Measurements from ENCODE around the gene ACSF2. TPM values are rescaled to one million over a fixed set of nuclear protein-coding genes. Genes with fewer than 3 reads are reported as not detected.

ACSF2 gene
- total and polyA plus RNA-seq, 2 experiments from 2014 or later: 43.1 to 47.9 TPM

DNA sequence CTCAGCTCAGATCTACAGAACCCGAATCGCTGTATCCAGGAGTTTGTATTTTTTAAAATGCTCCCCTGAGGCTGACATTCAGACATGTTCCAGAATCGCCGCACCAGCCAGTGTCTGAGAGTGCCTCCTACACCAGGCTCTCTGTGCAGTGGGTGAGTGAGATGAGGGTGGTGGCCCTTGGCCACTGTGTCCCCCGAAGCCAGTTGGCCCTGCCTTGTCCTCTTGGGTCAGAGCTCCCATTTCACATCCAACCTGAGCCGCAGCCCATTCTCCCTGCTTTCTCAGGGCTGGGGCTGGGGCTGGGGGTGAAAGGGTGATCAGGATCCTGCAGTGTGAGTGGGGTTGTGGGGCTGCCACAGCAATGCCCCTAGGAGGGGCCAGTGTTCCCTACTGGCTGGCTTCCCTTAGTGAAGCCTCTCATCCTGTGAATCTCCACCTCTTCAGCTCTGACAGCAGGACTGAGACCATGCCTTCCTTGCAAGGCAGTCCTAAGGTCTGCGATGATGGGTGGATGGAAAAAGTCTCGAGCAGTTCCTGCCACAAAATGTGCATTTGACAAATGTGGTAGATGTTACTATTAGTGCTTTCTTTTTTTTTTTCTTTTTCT is 69.3 kb downstream of the ACSF2 start:
- Histone ChIP-seq H2AFZ (no peak overlapping the region), H3K4me3 (no peak overlapping the region), H3K27ac (no peak overlapping the region), H3K79me2 (no peaks in the 10 kb centered on the region), H3K4me1 (ENCODE audit: insufficient read depth) (peaks cover 6% of the 10 kb centered on the region), H3K4me2 (no peak overlapping the region), H4K20me1 (ENCODE audit: insufficient read depth, poor library complexity, severe bottlenecking) (no peaks in the 10 kb centered on the region), H3K36me3 (replicated peaks; ENCODE audit: insufficient read depth, low read depth) (no peaks in the 10 kb centered on the region), H3K9me3 (ENCODE audit: low read depth) (no peaks in the 10 kb centered on the region), H3K9me2 (replicated peaks; ENCODE audit: insufficient read depth) (no peaks in the 10 kb centered on the region), H3K27me3 (no peaks in the 10 kb centered on the region)
- WGBS (ENCODE audit: low lambda C conversion rate, missing lambda C conversion rate): 80% methylated on average over 8 of the region's 8 CpGs
- TF ChIP-seq EZH2 (IDR thresholded peaks at IDR 0.05; ENCODE audit: borderline replicate concordance) (no peak), EZH2phosphoT487 (IDR thresholded peaks at IDR 0.05; ENCODE audit: low read depth, severe bottlenecking, unreplicated experiment) (no peak)
- TF ChIP-seq, protein P1, sequence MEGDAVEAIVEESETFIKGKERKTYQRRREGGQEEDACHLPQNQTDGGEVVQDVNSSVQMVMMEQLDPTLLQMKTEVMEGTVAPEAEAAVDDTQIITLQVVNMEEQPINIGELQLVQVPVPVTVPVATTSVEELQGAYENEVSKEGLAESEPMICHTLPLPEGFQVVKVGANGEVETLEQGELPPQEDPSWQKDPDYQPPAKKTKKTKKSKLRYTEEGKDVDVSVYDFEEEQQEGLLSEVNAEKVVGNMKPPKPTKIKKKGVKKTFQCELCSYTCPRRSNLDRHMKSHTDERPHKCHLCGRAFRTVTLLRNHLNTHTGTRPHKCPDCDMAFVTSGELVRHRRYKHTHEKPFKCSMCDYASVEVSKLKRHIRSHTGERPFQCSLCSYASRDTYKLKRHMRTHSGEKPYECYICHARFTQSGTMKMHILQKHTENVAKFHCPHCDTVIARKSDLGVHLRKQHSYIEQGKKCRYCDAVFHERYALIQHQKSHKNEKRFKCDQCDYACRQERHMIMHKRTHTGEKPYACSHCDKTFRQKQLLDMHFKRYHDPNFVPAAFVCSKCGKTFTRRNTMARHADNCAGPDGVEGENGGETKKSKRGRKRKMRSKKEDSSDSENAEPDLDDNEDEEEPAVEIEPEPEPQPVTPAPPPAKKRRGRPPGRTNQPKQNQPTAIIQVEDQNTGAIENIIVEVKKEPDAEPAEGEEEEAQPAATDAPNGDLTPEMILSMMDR (IDR thresholded peaks at IDR 0.05; ENCODE audit: poor library complexity): no peak
- DNase-seq (ENCODE audit: low spot score): no peak

DNA sequence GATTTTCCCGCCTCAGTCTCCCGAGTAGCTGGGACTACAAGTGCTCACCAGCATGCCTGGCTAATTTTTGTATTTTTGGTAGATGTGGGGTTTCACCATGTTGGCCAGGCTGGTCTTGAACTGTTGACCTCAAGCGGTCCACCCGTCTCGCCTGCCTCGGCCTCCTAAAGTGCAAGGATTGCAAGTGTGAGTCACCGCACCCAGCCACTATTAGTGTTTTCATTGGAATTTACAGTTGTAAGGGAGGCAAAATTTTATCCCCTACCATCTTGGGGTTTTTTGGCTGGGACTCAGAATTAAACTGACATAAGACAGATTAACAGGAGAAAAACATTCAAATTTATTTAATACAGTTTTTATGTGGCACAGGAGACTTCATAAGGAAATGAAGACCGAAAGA is 69.9 kb downstream of the ACSF2 start:
- Histone ChIP-seq H3K9me3 (ENCODE audit: low read depth) (no peaks in the 10 kb centered on the region), H3K36me3 (replicated peaks; ENCODE audit: insufficient read depth, low read depth) (no peaks in the 10 kb centered on the region), H3K27ac (no peak overlapping the region), H3K9me2 (replicated peaks; ENCODE audit: insufficient read depth) (no peaks in the 10 kb centered on the region), H3K79me2 (no peaks in the 10 kb centered on the region), H3K4me1 (ENCODE audit: insufficient read depth) (peaks cover 6% of the 10 kb centered on the region), H3K4me3 (no peak overlapping the region), H2AFZ (no peak overlapping the region), H4K20me1 (ENCODE audit: insufficient read depth, poor library complexity, severe bottlenecking) (no peaks in the 10 kb centered on the region), H3K27me3 (no peaks in the 10 kb centered on the region), H3K4me2 (no peak overlapping the region)
- TF ChIP-seq EZH2phosphoT487 (IDR thresholded peaks at IDR 0.05; ENCODE audit: low read depth, severe bottlenecking, unreplicated experiment): no peak
- no peak for TF ChIP-seq EZH2 (IDR thresholded peaks at IDR 0.05; ENCODE audit: borderline replicate concordance)
- TF ChIP-seq, protein P1 (IDR thresholded peaks at IDR 0.05; ENCODE audit: poor library complexity): no peak
- no peak for DNase-seq (ENCODE audit: low spot score)
- 88% methylated on average over 8 of the region's 8 CpGs for WGBS (ENCODE audit: low lambda C conversion rate, missing lambda C conversion rate)

DNA sequence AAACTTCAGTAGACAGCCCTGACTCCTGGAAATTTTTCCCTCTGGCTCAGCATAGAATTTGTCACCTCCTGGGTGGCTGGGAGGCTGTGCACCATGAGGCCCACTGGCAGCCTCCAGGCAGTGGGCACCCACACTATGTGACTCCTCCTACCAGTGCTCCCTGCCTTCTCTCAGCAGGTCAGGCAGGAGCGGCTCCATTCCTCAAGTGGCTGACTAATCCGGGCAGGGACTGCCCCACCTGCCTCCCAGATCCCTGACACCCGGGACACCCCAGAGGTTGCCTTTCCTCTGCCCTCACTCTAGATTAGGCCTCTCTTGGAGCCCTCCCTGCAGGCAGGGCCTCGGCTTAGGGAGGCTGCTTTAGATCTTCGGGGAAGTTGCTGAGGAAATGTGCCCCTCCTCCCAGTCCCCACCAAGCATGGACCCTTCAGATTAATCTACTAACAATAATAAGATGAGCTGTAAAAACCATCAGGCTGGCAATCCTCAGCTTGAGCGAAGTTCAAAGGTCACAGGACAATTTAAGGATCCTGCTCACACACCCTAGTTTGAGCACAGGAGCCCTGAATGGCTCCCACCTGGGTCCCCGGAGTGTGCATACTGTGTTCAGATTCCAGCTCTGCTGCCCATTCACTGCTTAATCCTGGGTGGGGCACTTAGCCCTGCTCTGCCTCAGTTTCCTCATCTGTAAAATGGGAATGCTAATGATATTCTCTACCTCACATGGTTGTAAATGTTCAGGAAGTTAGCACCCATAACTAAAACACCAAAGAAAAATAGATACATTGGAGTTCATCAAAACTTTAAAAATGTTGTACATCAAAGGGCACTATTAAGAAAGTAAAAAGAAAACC is 72.2 kb downstream of the ACSF2 start:
- no peaks in the 10 kb centered on the region for H3K79me2 ChIP-seq
- H3K36me3 ChIP-seq (replicated peaks; ENCODE audit: insufficient read depth, low read depth): no peaks in the 10 kb centered on the region
- no peak overlapping the region for H2AFZ ChIP-seq
- no peaks in the 10 kb centered on the region for H3K9me2 ChIP-seq (replicated peaks; ENCODE audit: insufficient read depth)
- no peaks in the 10 kb centered on the region for H3K27me3 ChIP-seq
- no peak overlapping the region for H3K4me3 ChIP-seq
- DNase-seq (ENCODE audit: low spot score): no peak
- peaks cover 6% of the 10 kb centered on the region for H3K4me1 ChIP-seq (ENCODE audit: insufficient read depth)
- TF ChIP-seq EZH2 (IDR thresholded peaks at IDR 0.05; ENCODE audit: borderline replicate concordance) (no peak), EZH2phosphoT487 (IDR thresholded peaks at IDR 0.05; ENCODE audit: low read depth, severe bottlenecking, unreplicated experiment) (no peak)
- no peak overlapping the region for H3K4me2 ChIP-seq
- no peaks in the 10 kb centered on the region for H4K20me1 ChIP-seq (ENCODE audit: insufficient read depth, poor library complexity, severe bottlenecking)
- WGBS (ENCODE audit: low lambda C conversion rate, missing lambda C conversion rate): 55% methylated on average over 7 of the region's 7 CpGs
- no peak overlapping the region for H3K27ac ChIP-seq
- H3K9me3 ChIP-seq (ENCODE audit: low read depth): no peaks in the 10 kb centered on the region

DNA sequence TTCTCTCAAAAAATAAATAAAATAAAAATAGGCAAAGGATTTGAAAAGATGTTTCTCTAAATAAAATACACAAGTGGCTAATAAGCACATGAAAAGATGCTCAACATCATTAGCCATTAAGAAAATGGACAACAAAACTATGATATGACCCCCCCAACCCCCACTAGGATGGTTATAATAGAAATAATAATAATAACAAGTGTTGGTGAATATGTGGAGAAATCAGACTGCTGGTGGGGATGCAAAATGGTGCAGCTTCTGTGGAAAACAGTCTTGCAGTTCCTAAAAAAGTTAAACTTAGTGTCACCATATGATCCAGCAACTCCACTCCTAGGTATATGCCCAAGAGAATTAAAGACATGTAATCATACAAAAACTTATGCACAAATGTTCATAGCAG is 73.3 kb downstream of the ACSF2 start:
- H3K36me3 ChIP-seq (replicated peaks; ENCODE audit: insufficient read depth, low read depth): no peaks in the 10 kb centered on the region
- no peaks in the 10 kb centered on the region for H3K9me2 ChIP-seq (replicated peaks; ENCODE audit: insufficient read depth)
- no peak overlapping the region for H3K27ac ChIP-seq
- DNase-seq (ENCODE audit: low spot score): no peak
- no peak overlapping the region for H3K4me2 ChIP-seq
- no peaks in the 10 kb centered on the region for H3K27me3 ChIP-seq
- TF ChIP-seq EZH2phosphoT487 (IDR thresholded peaks at IDR 0.05; ENCODE audit: low read depth, severe bottlenecking, unreplicated experiment) (no peak), EZH2 (IDR thresholded peaks at IDR 0.05; ENCODE audit: borderline replicate concordance) (no peak)
- TF ChIP-seq, protein P1 (IDR thresholded peaks at IDR 0.05; ENCODE audit: poor library complexity): no peak
- H3K9me3 ChIP-seq (ENCODE audit: low read depth): no peaks in the 10 kb centered on the region
- no peaks in the 10 kb centered on the region for H4K20me1 ChIP-seq (ENCODE audit: insufficient read depth, poor library complexity, severe bottlenecking)
- H3K4me1 ChIP-seq (ENCODE audit: insufficient read depth): peaks cover 6% of the 10 kb centered on the region
- H3K79me2 ChIP-seq: no peaks in the 10 kb centered on the region
- H2AFZ ChIP-seq: no peak overlapping the region
- H3K4me3 ChIP-seq: no peak overlapping the region
